ENCODE measurements around the gene CTAG1B.
"Not testable (repeated sequence)": the region's sequence is repeated elsewhere in the genome, so short reads cannot be mapped to it uniquely, and the experiment has no call there.

DNA sequence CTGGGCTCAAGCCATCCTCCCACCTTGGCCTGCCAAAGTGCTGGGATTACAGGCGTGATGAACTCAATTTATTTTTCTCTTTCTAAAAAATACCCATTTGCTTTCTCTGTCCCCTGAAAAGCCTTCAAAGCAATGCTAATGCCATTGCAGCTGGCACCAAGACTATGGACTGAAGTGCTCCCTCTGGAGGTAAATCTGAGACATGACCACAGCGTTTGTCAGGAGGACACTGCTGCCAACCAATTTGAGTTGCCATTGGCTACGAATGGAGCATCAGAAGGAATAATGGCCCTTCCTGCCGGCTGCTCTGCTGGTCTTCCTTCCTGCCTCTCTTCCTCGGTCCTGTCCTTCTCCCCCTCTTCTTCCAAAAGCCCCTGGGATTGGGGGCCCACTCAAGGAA is 44.0 kb downstream of the CTAG1B start:
- TF ChIP-seq, protein P1, sequence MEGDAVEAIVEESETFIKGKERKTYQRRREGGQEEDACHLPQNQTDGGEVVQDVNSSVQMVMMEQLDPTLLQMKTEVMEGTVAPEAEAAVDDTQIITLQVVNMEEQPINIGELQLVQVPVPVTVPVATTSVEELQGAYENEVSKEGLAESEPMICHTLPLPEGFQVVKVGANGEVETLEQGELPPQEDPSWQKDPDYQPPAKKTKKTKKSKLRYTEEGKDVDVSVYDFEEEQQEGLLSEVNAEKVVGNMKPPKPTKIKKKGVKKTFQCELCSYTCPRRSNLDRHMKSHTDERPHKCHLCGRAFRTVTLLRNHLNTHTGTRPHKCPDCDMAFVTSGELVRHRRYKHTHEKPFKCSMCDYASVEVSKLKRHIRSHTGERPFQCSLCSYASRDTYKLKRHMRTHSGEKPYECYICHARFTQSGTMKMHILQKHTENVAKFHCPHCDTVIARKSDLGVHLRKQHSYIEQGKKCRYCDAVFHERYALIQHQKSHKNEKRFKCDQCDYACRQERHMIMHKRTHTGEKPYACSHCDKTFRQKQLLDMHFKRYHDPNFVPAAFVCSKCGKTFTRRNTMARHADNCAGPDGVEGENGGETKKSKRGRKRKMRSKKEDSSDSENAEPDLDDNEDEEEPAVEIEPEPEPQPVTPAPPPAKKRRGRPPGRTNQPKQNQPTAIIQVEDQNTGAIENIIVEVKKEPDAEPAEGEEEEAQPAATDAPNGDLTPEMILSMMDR (IDR thresholded peaks at IDR 0.05), result not testable (repeated sequence)
- not testable (repeated sequence) for TF ChIP-seq SIN3A (IDR thresholded peaks at IDR 0.05; ENCODE audit: borderline replicate concordance, insufficient read depth, low read depth, low read length); POLR2AphosphoS5 (IDR thresholded peaks at IDR 0.05; ENCODE audit: low read depth, low read length); TCF7L2 (IDR thresholded peaks at IDR 0.05; ENCODE audit: low read depth, low read length)
- TF ChIP-seq, protein P2, sequence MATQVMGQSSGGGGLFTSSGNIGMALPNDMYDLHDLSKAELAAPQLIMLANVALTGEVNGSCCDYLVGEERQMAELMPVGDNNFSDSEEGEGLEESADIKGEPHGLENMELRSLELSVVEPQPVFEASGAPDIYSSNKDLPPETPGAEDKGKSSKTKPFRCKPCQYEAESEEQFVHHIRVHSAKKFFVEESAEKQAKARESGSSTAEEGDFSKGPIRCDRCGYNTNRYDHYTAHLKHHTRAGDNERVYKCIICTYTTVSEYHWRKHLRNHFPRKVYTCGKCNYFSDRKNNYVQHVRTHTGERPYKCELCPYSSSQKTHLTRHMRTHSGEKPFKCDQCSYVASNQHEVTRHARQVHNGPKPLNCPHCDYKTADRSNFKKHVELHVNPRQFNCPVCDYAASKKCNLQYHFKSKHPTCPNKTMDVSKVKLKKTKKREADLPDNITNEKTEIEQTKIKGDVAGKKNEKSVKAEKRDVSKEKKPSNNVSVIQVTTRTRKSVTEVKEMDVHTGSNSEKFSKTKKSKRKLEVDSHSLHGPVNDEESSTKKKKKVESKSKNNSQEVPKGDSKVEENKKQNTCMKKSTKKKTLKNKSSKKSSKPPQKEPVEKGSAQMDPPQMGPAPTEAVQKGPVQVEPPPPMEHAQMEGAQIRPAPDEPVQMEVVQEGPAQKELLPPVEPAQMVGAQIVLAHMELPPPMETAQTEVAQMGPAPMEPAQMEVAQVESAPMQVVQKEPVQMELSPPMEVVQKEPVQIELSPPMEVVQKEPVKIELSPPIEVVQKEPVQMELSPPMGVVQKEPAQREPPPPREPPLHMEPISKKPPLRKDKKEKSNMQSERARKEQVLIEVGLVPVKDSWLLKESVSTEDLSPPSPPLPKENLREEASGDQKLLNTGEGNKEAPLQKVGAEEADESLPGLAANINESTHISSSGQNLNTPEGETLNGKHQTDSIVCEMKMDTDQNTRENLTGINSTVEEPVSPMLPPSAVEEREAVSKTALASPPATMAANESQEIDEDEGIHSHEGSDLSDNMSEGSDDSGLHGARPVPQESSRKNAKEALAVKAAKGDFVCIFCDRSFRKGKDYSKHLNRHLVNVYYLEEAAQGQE (IDR thresholded peaks at IDR 0.05; ENCODE audit: insufficient read depth in 1 of 2, low read depth in 2 of 2, low read length in 1 of 2), result not testable (repeated sequence)
